Skin epidermis (tissue), 12 donors: Measurements from ENCODE around the gene FADS2.

ENCODE experiments used
- H3K27ac ChIP-seq, 21 experiments: fragments of 200-600 bp; sonication (generic) in 11 of 21; one replicate each; pipeline ENCODE4 v1.5.0; 2020; ENCODE audit warnings: mild to moderate bottlenecking in 3 of 21, inconsistent platforms in 2 of 21, moderate library complexity in 2 of 21
- H3K4me3 ChIP-seq, 7 experiments: fragments of 200-600 bp; sonication (generic) in 2 of 7; one replicate each; pipeline ENCODE4 v1.5.0; 2020; ENCODE audit warnings: inconsistent platforms in 2 of 7, mild to moderate bottlenecking in 2 of 7, moderate library complexity in 1 of 7

Gene FADS2

GRCh38 chr11:61862714-61863547 is 34.8 kb downstream of the FADS2 start:
- no peak overlapping the region for H3K27ac ChIP-seq
- no peak overlapping the region for H3K4me3 ChIP-seq

DNA sequence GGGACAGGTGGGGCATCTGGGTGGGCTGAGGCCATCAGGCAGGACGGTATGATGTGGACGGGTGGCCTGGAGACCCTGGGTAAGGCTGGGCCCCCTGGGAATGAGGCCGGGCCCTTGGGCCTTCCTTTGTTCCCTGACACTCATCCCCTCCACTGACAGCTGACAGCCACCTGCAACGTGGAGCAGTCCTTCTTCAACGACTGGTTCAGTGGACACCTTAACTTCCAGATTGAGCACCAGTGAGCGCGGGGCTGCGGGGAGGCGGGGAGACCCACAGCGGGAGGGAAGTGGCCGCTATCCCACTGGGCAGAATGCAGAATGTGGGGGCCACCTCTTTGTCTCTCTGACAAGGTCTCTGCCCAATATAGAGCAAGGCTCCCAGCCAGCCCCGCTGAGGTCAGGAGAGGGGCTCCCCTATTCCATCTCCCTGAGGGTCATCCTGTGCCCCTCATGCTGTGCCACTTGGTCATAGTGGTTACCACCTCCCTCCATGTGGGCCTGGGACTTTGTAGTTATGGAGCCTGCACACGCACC is 35.5 kb downstream of the FADS2 start:
- no peak overlapping the region for H3K4me3 ChIP-seq
- H3K27ac ChIP-seq, result no peak overlapping the region

DNA sequence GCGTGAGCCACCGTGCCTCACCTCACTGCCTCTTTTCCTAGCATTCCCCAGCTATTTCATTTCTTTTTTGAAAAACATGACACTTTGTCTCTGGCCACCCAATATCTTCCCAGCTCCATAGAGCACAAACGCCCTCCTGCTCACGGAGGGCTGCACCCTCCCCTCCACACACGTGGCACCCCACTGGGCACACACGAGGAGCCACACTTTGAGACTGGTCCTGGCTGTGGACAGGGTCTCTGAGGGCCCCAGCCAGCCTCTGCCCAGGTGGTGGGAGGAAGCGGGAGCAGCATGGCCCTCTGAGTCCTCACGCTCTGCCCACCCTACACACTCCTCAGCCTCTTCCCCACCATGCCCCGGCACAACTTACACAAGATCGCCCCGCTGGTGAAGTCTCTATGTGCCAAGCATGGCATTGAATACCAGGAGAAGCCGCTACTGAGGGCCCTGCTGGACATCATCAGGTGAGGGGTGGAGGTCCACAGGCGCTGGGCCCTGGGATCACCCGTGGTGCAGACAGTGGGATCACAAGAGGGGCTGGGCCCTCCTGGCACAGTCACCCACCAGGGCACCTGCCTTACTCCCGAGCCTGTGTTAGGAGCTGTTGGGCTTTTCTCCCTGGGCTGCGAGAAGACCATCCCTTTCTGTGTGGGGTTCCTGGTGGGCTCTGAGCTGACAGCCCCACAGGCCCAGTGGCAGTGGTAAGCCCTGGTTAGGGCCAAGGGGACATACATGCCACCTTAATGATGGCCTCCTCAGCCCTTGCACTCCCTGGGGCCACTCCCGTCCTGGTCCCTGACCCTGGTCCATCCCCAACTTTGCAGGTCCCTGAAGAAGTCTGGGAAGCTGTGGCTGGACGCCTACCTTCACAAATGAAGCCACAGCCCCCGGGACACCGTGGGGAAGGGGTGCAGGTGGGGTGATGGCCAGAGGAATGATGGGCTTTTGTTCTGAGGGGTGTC is 37.0 kb downstream of the FADS2 start:
- H3K4me3 ChIP-seq, result no peak overlapping the region
- no peak overlapping the region for H3K27ac ChIP-seq

- Histone ChIP-seq H3K27ac (no peak overlapping the region), H3K4me3 (no peak overlapping the region)
Measured at GRCh38 chr11:61866231-61866957, 38.3 kb downstream of the FADS2 start.

GRCh38 chr11:61866958-61867343 is 38.9 kb downstream of the FADS2 start:
- H3K4me3 ChIP-seq, result no peak overlapping the region
- H3K27ac ChIP-seq, result no peak overlapping the region

DNA sequence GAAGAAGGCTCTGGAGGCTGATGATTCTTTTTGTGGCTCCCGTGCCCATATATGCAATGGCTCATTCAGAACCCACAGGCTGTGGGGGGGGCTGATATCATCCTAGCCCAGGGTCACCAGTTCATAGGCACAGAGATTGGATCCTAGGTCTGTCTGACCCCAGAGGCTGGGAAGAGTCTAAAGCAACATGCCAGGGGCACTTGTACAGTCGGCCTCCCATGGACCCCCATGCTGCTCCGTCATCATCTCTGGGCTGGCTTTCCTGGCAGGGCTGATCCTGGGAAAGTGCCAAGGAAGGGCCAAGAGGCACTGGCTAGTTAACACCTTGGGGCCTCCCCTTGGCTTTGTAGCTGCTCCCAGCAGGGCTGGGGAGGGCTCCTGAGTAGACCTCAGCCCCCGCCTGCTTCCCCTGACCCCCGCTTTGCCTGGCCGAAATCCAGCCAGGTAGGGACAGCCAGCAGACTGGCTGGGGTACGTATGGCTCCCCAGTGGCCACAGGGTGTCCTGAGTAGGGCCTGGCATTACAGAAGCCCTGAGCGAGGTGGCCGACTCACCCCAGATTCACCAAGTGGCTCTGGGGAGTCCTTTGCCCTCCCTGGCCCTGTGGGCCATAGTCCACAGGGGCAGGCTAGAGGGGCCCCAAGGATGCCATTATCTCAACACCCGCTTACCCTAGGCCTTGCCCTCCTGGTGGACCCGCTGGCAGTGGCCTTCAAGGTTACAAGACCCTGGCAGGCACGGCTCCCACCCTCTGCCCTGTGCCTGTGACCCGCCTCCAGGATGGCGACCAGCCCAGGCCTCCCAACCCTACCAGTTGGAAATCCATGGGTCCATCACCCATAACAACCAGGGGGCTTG is 40.7 kb downstream of the FADS2 start:
- no peak overlapping the region for H3K27ac ChIP-seq
- no peak overlapping the region for H3K4me3 ChIP-seq

- Histone ChIP-seq H3K4me3 (no peak overlapping the region), H3K27ac (no peak overlapping the region)
Measured at GRCh38 chr11:61869429-61869707, 41.3 kb downstream of the FADS2 start.

GRCh38 chr11:61869708-61870451 is 41.8 kb downstream of the FADS2 start:
- H3K4me3 ChIP-seq, result no peak overlapping the region
- peak overlapping the region in 2 of 21 experiments; percentile 6 to 25 for H3K27ac ChIP-seq

DNA sequence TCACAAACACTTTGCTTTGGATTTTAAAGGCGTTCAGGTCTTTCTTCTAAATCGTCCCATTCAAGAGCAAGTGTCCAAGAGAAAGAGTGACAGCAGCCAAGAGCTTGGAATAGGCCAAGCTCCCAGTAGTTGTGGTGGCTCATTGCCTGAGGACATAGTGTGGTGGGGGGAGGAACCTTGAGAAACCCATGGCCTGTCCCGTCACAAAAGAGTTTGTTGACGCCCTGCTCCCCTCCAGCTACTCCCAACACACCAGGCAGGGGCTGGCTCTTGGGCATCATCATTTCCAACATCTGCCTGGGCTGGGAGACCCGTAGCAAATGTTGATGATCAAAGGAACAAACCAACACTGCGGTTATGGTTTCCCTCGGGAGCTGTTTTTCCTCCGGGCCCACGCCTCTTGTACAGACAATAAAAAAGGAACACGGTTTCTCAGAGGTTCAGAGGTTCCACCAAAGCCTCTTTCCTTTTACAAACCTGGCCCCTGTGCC is 42.5 kb downstream of the FADS2 start:
- peak overlapping the region in 3 of 21 experiments; percentile 25 to 54 (median 43) for H3K27ac ChIP-seq
- H3K4me3 ChIP-seq, result no peak overlapping the region

DNA sequence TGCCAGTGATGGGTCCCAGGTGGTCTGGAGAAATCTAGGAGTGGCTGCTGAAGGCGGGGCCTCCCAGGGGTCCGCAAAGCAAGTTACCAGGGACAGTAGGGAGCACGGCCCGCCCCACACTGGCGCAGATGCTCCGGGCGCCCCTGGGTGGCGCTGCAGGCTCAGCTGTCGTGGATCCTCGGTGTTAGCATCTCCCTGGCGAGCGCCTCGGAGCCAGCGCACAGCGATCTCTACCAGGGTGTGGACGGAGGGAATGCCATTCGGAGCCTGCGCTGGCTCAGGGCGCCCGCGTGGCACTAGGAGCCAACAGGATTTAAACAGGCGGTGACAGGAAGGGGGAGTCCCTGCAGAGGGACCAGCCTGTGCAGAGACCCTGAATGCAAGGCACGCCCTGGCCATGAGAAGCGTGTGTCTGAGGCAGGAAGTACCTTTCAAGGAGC is 43.1 kb downstream of the FADS2 start:
- Histone ChIP-seq H3K27ac (peak overlapping the region in 3 of 21 experiments; percentile 25 to 54 (median 43)), H3K4me3 (no peak overlapping the region)

GRCh38 chr11:61872935-61873565 is 45.0 kb downstream of the FADS2 start:
- Histone ChIP-seq H3K27ac (no peak overlapping the region), H3K4me3 (no peak overlapping the region)

GRCh38 chr11:61873588-61874376 is 45.7 kb downstream of the FADS2 start:
- Histone ChIP-seq H3K4me3 (no peak overlapping the region), H3K27ac (no peak overlapping the region)

DNA sequence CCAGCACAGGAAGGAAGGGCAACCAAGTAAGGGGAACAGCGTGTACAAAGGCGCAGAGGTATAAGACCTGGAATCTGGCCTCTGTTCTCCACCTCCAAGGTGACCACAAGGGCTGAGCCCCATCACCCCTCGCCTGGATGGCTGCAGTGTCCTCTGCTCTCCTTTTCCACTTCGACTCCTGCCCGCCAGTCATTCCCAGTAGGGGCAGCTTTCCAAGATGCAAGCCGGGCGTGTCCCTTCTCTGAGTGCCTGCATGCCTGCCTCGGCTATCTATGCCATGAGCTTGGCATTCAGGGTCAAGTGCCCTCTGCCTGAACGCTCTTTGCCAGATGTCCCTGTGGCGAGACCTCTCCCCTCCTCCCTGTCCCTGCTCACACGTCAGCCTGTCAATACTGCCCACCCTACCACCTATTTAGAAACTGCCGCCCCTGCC is 46.3 kb downstream of the FADS2 start:
- H3K27ac ChIP-seq, result no peak overlapping the region
- H3K4me3 ChIP-seq, result no peak overlapping the region

DNA sequence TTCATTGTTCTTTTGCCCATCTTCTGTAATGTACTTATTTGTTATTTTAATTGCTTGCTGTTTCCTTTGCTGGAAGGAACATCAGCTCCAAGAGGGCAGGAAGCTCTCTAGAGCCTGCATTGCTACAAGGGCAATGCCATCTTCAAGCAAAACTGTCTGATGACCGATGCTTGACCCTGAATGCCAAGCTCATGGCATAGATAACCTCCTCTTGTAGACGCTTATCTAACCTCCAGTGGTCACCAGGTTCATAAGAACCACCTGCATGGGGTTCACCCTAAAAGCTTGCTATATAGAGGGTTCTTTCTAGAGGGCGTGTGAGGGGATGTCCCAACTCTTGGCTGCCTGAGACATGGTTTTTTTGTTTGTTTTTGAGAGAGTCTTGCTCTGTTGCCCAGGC is 46.8 kb downstream of the FADS2 start:
- no peak overlapping the region for H3K4me3 ChIP-seq
- H3K27ac ChIP-seq, result no peak overlapping the region

- no peak overlapping the region for H3K27ac ChIP-seq
Measured at GRCh38 chr11:61875698-61876097, 47.6 kb downstream of the FADS2 start.

DNA sequence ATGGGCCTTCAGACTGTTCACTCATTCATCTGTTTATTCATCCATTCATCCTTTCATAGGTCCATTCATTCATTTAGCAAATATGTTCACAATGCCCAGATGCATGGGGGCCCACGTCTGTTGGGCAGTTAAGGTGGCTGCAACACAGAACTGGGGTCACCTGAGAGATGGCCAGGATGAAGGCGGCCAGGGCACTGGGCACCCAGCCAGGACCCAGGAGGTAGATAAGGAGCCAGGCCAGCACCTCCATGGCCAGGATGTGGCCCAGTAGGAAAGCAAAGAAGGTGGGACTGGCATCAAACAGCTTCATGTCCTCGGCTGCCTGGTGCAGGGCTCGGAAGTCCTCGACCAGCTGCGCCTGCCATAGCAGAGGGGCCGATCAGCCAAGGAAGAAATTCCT is 51.1 kb downstream of the FADS2 start:
- no peak overlapping the region for H3K27ac ChIP-seq
- no peak overlapping the region for H3K4me3 ChIP-seq

More at GRCh38 chr11:61875698-61876097, 47.6 kb downstream of the FADS2 start:
- H3K4me3 ChIP-seq, result no peak overlapping the region

DNA sequence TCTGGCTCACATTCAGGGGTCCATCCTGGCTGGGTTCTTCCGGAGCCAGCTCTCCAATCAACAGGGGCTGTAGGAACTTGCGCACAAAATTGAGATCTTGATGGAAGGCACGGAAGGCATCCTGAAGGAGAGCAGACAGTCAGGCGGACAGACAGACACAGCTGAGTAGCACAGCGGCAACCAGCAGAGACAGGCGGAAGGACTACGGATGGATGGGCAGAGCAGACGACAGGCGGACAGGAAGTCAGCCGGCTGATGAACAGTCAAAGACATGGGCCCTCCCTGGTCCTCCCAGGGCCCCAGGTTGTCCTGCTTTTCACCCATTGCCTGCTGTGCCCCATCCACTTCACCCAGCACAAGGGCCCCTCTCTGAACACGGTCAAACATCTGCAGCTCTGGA is 51.9 kb downstream of the FADS2 start:
- Histone ChIP-seq H3K27ac (peak overlapping the region in 1 of 21 experiments; percentile 3), H3K4me3 (no peak overlapping the region)
